Measurements from ENCODE around the gene GRAMD4.

GRCh38 chr22:46657655-46657953 lies 37.4 kb downstream of the GRAMD4 start:
- TF ChIP-seq GATA2 (IDR thresholded peaks at IDR 0.05; ENCODE audit: low read depth, low read length) (no peak), GATA3 (IDR thresholded peaks at IDR 0.05; ENCODE audit: low read depth, low read length) (no peak)

Measured in SH-SY5Y (cell line).